ENCODE data around the gene ARPC2. TPM values are rescaled to one million over a fixed set of nuclear protein-coding genes. Genes with fewer than 3 reads are reported as not detected.

Gene ARPC2
- total RNA-seq, 4 donors from 2014 or later: 181 to 231 (median 193) TPM

GRCh38 chr2:218286570-218287459 is 69.8 kb downstream of the ARPC2 start:
- Histone ChIP-seq H3K36me3 (peaks cover 0 to under 1% of the 10 kb centered on the region in 2 donors), H3K9me3 (no peaks in the 10 kb centered on the region), H3K27me3 (no peaks in the 10 kb centered on the region), H3K27ac (peak overlapping the region; percentile 93 to 100 (median 98)), H3K4me1 (peaks cover 92 to 97% of the 10 kb centered on the region in 2 donors), H3K4me3 (peak overlapping the region; percentile 59 to 70 (median 61))
- TF ChIP-seq CTCF (IDR thresholded peaks at IDR 0.05 in 4 of 5, conservative IDR thresholded peaks at IDR 0.05 in 1 of 5) (no peak), POLR2A (IDR thresholded peaks at IDR 0.05) (peak; percentile 66 to 69)
- intact Hi-C loops (cut with DNase I; ENCODE audit: low total_unique reads): loop anchor here (10.0 kb wide), 4 partner anchors 382 to 1602 kb away; partner anchors contain the start of gene DNAJB2
- DNase-seq: peak; percentile 92 to 96
- in situ Hi-C loops (cut with MboI; ENCODE audit: low sequenced_read_pairs in 4 of 4): loop anchor here in 3 of 4 donors (25.0 kb wide), 1 partner anchor 375 kb away; the partner anchor contains the start of genes BCS1L (in 3 of the 3), RNF25 (in 3 of the 3), STK36 (in 3 of the 3) and ZNF142 (in 3 of the 3)
- peak; percentile 66 to 70 for ATAC-seq

GRCh38 chr2:218289639-218290315 is 72.8 kb downstream of the ARPC2 start:
- in situ Hi-C loops (cut with MboI; ENCODE audit: low sequenced_read_pairs in 4 of 4): loop anchor here in 3 of 4 donors (25.0 kb wide), 1 partner anchor 373 kb away; the partner anchor contains the start of genes BCS1L (in 3 of the 3), RNF25 (in 3 of the 3), STK36 (in 3 of the 3) and ZNF142 (in 3 of the 3)
- TF ChIP-seq CTCF (IDR thresholded peaks at IDR 0.05 in 4 of 5, conservative IDR thresholded peaks at IDR 0.05 in 1 of 5): no peak
- peak in 1 of 2 donors; percentile 23 for TF ChIP-seq POLR2A (IDR thresholded peaks at IDR 0.05)
- Histone ChIP-seq H3K36me3 (no peaks in the 10 kb centered on the region), H3K27me3 (no peaks in the 10 kb centered on the region), H3K4me3 (peak overlapping the region; percentile 71 to 100 (median 96)), H3K4me1 (peaks cover 62 to 74% of the 10 kb centered on the region in 2 donors), H3K27ac (peak overlapping the region; percentile 93 to 100 (median 98)), H3K9me3 (no peaks in the 10 kb centered on the region)
- ATAC-seq: peak in 1 of 2 donors; percentile 12
- intact Hi-C loops (cut with DNase I; ENCODE audit: low total_unique reads): loop anchor here (2.0 to 10.0 kb wide), 8 partner anchors 17 to 1605 kb away; partner anchors contain the start of genes BCS1L, CNOT9, DNAJB2 and USP37
- DNase-seq: peak; percentile 37 to 45

GRCh38 chr2:218290316-218291261 is 73.6 kb downstream of the ARPC2 start:
- in situ Hi-C loops (cut with MboI; ENCODE audit: low sequenced_read_pairs in 4 of 4) (loop anchor here in 3 of 4 donors (25.0 kb wide), 1 partner anchor 372 kb away; the partner anchor contains the start of genes BCS1L (in 3 of the 3), RNF25 (in 3 of the 3), STK36 (in 3 of the 3) and ZNF142 (in 3 of the 3)), intact Hi-C loops (cut with DNase I; ENCODE audit: low total_unique reads) (loop anchor here (2.0 to 5.0 kb wide), 3 partner anchors 18 to 367 kb away; partner anchors contain the start of genes BCS1L, CNOT9, USP37 and ZNF142)
- Histone ChIP-seq H3K9me3 (no peaks in the 10 kb centered on the region), H3K27me3 (no peaks in the 10 kb centered on the region), H3K27ac (peak overlapping the region; percentile 93 to 100 (median 98)), H3K36me3 (no peaks in the 10 kb centered on the region), H3K4me3 (peak overlapping the region; percentile 71 to 100 (median 96)), H3K4me1 (peaks cover 54 to 65% of the 10 kb centered on the region in 2 donors)
- DNase-seq (no peak), ATAC-seq (no peak)
- TF ChIP-seq CTCF (IDR thresholded peaks at IDR 0.05 in 4 of 5, conservative IDR thresholded peaks at IDR 0.05 in 1 of 5) (no peak), POLR2A (IDR thresholded peaks at IDR 0.05) (no peak)

Data from gastrocnemius medialis (tissue), 4 donors.